CD4-positive, alpha-beta T cell treated with Interleukin-15 for 4 hours (primary cell): ENCODE measurements around the gene LRG1.

Experiments
- DNase-seq: peaks from one replicate; pipeline ENCODE4 v3.0.0-alpha.2; 2020; ENCODE audit warnings: low spot score

LRG1 gene

DNA sequence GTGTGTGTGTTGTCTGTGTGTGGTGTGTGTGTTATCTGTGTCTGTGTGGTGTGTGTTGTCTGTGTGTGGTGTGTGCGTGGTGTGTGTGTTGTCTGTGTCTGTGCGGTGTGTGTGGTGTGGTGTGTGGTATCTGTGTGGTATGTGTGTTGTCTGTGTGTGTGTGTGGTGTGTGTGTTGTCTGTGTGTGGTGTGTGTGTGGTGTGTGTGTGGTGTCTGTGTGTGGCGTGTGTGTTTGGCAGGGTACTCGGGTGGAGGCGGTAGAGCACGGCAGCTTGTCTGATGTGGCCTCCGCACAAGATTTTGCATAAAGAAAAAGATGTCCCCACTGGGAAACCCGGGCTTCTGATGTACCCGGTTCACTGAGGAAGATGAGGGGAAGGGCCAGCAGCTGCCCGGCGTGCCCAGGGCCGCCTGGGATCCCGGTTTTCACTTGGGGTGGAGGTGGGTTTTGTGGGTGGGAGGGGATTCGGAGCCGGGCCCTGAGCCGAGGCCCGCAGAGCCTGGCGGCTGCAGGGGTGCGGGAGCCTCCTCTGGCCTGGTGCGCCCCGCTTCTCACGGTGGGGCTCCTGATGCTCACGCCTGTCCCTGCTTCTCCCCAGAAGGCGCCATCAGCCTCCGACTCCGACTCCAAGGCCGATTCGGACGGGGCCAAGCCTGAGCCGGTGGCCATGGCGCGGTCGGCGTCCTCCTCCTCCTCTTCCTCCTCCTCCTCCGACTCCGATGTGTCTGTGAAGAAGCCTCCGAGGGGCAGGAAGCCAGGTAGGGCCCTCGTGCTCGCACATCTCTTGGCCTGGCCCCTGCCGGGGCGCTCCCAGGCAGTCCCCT, 46.5 kb downstream of the LRG1 start:
- DNase-seq = no peak

- DNase-seq = no peak
Observed at GRCh38 chr19:4492337-4493103, 47.3 kb downstream of the LRG1 start.

GRCh38 chr19:4491446-4491845, 48.4 kb downstream of the LRG1 start:
- no peak for DNase-seq

DNA sequence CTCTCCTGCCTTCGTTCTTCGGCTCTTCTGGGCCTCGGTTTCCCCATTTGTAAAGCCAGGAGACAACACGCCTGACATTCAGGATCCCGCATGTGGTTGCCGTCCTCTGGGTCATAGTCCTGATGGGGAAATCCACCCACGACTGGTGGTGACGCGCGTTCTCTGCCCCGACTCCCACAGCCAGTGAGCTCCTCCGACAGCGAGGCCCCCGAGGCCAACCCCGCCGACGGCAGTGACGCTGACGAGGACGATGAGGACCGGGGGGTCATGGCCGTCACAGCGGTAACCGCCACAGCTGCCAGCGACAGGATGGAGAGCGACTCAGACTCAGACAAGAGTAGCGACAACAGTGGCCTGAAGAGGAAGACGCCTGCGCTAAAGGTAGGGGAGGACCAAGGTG, 51.3 kb downstream of the LRG1 start:
- DNase-seq = no peak

GRCh38 chr19:4487572-4487971, 52.3 kb downstream of the LRG1 start:
- DNase-seq = no peak
